Measurements from ENCODE around the gene ATP2B1.

The ATP2B1 gene

GRCh38 chr12:89750389-89751351 is 42.0 kb upstream of the ATP2B1 start:
- in situ Hi-C loops (cut with MboI; ENCODE audit: low pct_unique_long_range_greater_than_20kb, low sequenced_read_pairs, unreplicated experiment), result no loop called here
- no peak for DNase-seq (ENCODE audit: low spot score)
- TF ChIP-seq CTCF (IDR thresholded peaks at IDR 0.05; ENCODE audit: extremely low read depth, insufficient read depth, missing control alignments), result no peak

- no peak for DNase-seq (ENCODE audit: low spot score)
- in situ Hi-C loops (cut with MboI; ENCODE audit: low pct_unique_long_range_greater_than_20kb, low sequenced_read_pairs, unreplicated experiment), result no loop called here
- TF ChIP-seq CTCF (IDR thresholded peaks at IDR 0.05; ENCODE audit: extremely low read depth, insufficient read depth, missing control alignments), result no peak
Observed at GRCh38 chr12:89748791-89749190, 40.2 kb upstream of the ATP2B1 start.

- in situ Hi-C loops (cut with MboI; ENCODE audit: low pct_unique_long_range_greater_than_20kb, low sequenced_read_pairs, unreplicated experiment), result no loop called here
- no peak for TF ChIP-seq CTCF (IDR thresholded peaks at IDR 0.05; ENCODE audit: extremely low read depth, insufficient read depth, missing control alignments)
- no peak for DNase-seq (ENCODE audit: low spot score)
Observed at GRCh38 chr12:89745286-89745685, 36.6 kb upstream of the ATP2B1 start.

- TF ChIP-seq CTCF (IDR thresholded peaks at IDR 0.05; ENCODE audit: extremely low read depth, insufficient read depth, missing control alignments), result no peak
- no peak for DNase-seq (ENCODE audit: low spot score)
- in situ Hi-C loops (cut with MboI; ENCODE audit: low pct_unique_long_range_greater_than_20kb, low sequenced_read_pairs, unreplicated experiment), result no loop called here
Observed at GRCh38 chr12:89742337-89743022, 33.8 kb upstream of the ATP2B1 start.

GRCh38 chr12:89740943-89741342 is 32.3 kb upstream of the ATP2B1 start:
- TF ChIP-seq CTCF (IDR thresholded peaks at IDR 0.05; ENCODE audit: extremely low read depth, insufficient read depth, missing control alignments), result no peak
- DNase-seq (ENCODE audit: low spot score), result no peak
- in situ Hi-C loops (cut with MboI; ENCODE audit: low pct_unique_long_range_greater_than_20kb, low sequenced_read_pairs, unreplicated experiment), result no loop called here

- TF ChIP-seq CTCF (IDR thresholded peaks at IDR 0.05; ENCODE audit: extremely low read depth, insufficient read depth, missing control alignments), result no peak
- no peak for DNase-seq (ENCODE audit: low spot score)
- in situ Hi-C loops (cut with MboI; ENCODE audit: low pct_unique_long_range_greater_than_20kb, low sequenced_read_pairs, unreplicated experiment), result no loop called here
Observed at GRCh38 chr12:89736995-89737394, 28.4 kb upstream of the ATP2B1 start.
